G401.6 (cell line): ENCODE measurements around the gene CSF2.

Source experiments
- FAIRE-seq: peaks from 2 replicates; lab custom pipeline; 2012; peaks lifted over from hg19 to GRCh38; lab: Jason Lieb, UNC

The CSF2 gene

DNA sequence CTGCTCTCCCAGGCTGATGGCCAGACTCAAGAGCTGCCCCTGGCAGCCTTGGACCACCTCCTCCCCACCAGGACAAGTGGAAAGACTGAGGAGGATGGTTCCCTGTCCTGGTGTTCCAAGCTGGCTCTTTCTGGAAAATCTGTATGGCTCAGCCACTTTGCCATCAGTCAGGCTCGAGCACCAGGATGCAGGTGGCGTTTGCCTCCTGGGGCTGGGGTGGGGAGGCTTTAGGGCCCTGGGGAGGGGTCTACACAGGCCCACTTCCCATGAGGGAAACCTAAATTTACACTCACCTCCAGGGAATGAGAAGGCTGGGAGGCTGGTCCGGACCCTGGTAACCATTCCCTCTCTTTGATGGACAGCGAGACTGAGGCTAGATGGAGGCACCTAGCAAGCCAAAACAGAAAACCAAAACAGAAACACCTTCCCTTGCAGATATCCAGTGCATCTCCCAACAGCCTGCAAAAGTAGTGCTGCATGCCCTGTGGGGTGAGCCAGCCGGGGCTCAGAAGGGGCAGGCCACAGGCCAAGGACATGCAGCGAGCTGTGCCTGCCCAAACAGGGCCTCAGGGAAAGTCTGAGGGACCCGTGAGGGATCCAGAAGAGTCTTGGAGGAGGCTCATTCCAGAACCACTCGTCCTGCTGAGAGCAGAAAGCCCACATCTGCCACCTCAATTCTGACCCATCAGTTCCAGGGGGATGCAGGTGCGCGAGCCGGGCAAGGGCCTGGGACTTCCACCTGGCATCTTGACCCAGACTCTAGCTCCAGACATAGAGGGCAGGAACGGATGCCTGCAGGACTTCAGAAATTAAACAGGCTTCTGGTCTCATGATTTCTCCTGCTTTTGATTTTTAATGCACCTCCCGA, 5.4 kb upstream of the CSF2 start:
- FAIRE-seq, result no peak

DNA sequence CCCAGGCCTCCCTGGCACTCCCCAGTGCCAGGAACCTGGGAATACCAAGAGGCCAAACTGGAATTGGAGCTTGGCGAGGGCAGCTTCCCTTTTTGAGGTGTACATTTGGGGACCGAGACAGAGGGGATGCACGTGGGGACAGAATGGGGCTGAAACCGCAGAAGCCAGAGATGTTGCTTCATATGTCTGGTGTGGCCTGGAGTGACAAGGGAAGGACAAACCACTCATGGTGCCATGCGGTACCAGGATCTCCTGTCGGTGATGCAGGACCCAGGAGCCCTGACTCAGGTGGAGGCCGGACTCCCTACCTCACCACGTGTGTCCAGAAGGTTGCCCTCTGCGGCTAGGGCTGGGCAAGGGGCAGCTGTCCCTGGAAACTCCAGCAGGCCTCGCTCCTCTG, 4.0 kb upstream of the CSF2 start:
- no peak for FAIRE-seq

DNA sequence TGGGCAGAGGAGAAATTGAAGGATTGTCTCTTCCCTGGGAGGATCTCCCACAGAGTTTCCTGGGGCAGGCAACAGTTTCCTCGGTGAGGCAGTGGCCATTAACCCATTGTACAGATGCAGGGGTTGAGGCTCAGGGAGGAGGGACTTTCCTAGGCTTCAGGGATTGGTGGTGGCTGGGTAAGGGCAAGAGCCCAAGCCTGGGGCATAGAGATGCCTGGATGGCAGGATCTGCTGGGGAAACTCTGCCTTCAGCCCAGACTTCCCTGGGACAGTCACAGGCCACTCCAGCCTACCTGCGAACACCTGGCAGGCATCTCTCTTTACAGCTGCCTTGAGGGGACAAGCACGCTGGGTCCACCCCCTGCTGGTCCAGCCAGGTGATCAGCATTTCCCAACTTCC, 3.6 kb upstream of the CSF2 start:
- FAIRE-seq, result no peak

DNA sequence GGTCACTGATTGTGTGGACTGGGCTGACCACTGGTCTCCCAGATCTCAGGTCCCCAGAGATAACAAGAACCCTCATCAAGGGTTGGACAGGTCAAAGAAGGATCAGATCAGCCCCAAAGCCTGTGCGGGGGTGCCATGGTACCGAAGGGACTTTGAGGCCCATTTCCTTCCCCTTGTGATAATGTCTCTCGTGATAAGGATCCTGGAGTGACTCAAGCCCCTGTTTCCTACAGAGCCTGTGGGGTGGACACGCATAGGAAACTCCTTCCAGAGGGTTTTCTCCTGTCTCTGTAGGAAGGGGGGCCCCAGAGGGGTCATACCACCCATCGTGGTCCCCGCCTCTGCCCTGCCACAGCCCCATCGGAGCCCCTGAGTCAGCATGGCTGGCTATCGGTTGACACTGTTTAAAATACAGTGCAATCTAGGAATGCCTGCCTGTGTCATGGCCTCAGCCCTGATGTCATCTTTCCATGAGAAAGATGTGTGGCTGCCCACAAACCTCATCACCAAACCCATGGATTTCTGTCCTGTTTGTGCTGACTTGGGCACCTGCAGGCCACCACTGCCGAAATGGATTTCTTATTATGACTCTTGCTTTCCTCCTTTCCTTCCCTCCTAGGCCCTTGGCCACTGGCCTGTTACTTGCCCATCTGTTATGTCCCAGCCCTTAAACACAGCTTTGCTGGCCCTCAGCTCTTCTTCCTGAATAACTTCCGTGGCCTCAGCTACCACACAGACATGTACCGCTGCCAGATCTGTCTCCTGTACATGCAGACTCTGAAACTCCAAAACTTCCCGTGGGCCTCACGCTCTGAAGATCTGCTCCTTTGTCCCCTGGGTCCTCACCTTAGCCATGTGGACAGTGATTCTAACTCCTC, 2.9 kb upstream of the CSF2 start:
- no peak for FAIRE-seq

DNA sequence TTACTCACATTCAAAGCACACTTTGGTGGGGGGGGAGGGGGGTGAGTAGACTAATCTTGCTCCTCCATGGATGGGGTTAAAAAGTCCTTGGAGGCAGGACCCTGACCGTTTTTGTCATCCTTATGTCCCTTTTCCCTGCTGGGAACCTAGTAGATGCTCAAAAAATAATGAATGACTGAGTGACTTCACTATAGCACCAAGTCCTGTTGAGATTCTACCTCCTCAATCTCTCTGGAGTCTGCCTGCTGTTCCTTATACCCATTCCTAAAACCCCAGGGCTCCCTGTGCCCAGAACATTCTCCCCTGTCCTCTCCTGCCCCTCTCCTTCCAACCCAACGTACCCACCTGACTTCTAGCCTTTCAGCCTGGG, 2.3 kb upstream of the CSF2 start:
- FAIRE-seq, result no peak

DNA sequence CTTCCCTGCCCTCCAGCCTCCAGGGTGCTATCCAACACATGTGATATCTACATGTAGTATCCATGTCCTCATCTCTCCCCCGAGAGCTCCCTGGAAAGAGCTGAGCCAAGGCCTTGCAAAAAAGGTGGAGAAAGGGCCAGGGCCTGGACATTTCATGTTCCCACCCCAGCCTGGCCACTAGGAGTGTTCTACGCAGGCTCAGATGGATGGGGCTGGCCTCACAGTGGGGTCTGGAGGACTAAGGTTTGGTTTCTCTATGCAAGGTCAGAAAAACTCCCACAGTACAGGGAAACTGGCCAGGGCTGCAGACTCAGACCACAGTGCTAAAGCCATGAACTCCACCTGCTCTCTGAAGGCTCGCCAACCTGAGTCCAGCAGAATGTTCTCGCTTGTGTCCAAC, 1.5 kb upstream of the CSF2 start:
- FAIRE-seq, result no peak

- no peak for FAIRE-seq
These were observed 1.1 kb upstream of the CSF2 start for GRCh38 chr5:132072528-132072927.

DNA sequence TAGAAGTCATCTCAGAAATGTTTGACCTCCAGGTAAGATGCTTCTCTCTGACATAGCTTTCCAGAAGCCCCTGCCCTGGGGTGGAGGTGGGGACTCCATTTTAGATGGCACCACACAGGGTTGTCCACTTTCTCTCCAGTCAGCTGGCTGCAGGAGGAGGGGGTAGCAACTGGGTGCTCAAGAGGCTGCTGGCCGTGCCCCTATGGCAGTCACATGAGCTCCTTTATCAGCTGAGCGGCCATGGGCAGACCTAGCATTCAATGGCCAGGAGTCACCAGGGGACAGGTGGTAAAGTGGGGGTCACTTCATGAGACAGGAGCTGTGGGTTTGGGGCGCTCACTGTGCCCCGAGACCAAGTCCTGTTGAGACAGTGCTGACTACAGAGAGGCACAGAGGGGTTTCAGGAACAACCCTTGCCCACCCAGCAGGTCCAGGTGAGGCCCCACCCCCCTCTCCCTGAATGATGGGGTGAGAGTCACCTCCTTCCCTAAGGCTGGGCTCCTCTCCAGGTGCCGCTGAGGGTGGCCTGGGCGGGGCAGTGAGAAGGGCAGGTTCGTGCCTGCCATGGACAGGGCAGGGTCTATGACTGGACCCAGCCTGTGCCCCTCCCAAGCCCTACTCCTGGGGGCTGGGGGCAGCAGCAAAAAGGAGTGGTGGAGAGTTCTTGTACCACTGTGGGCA, 642 bp downstream of the CSF2 start:
- no peak for FAIRE-seq

DNA sequence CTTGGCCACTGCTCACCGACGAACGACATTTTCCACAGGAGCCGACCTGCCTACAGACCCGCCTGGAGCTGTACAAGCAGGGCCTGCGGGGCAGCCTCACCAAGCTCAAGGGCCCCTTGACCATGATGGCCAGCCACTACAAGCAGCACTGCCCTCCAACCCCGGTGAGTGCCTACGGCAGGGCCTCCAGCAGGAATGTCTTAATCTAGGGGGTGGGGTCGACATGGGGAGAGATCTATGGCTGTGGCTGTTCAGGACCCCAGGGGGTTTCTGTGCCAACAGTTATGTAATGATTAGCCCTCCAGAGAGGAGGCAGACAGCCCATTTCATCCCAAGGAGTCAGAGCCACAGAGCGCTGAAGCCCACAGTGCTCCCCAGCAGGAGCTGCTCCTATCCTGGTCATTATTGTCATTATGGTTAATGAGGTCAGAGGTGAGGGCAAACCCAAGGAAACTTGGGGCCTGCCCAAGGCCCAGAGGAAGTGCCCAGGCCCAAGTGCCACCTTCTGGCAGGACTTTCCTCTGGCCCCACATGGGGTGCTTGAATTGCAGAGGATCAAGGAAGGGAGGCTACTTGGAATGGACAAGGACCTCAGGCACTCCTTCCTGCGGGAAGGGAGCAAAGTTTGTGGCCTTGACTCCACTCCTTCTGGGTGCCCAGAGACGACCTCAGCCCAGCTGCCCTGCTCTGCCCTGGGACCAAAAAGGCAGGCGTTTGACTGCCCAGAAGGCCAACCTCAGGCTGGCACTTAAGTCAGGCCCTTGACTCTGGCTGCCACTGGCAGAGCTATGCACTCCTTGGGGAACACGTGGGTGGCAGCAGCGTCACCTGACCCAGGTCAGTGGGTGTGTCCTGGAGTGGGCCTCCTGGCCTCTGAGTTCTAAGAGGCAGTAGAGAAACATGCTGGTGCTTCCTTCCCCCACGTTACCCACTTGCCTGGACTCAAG, 1.5 kb downstream of the CSF2 start:
- no peak for FAIRE-seq

- no peak for FAIRE-seq
These were observed 2.1 kb downstream of the CSF2 start for GRCh38 chr5:132075719-132076077.

GRCh38 chr5:132076202-132076830, 2.7 kb downstream of the CSF2 start:
- no peak for FAIRE-seq

GRCh38 chr5:132076983-132077382, 3.4 kb downstream of the CSF2 start:
- no peak for FAIRE-seq

- no peak for FAIRE-seq
These were observed 5.5 kb downstream of the CSF2 start for GRCh38 chr5:132079081-132079480.

DNA sequence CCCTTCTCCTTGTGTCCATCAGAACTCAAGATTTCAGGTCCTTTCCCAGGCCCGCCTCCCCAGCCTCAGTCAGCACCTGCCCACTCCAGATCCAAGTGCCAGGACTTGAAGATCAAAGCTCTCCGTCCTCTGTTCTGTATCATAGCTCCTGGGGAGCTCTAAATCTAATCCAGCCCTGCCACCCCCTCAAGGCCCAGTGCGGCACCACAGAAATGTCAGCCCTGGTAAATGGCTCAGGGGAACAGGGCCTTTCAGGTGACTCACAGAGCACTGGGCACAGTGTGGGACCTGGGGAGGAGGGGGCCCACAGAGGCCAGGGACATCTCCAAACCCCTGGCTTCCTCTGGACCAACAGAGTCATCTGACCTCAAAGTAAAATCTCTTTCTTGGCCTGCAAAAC, 6.0 kb downstream of the CSF2 start:
- FAIRE-seq, result no peak

GRCh38 chr5:132080595-132080994, 7.0 kb downstream of the CSF2 start:
- FAIRE-seq, result no peak

DNA sequence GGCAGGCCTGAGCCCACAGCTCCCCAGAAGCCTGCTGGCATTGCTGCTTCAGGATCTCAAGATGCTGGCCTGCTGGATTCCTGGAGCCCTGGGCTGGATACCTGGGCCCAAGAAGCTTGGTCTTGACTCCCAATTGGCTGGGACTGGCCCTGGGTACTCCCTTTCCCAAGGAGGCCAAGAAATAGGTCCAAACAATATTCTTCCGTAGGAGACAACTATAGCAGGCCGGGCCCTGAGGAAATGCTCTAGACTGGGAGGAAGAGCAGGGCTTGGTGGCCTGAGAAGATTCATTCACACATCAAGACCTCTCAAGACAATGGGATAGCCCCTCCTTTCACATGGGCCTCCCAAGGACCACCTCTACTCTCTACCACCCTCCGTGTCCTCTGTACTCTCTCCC, 7.9 kb downstream of the CSF2 start:
- no peak for FAIRE-seq

DNA sequence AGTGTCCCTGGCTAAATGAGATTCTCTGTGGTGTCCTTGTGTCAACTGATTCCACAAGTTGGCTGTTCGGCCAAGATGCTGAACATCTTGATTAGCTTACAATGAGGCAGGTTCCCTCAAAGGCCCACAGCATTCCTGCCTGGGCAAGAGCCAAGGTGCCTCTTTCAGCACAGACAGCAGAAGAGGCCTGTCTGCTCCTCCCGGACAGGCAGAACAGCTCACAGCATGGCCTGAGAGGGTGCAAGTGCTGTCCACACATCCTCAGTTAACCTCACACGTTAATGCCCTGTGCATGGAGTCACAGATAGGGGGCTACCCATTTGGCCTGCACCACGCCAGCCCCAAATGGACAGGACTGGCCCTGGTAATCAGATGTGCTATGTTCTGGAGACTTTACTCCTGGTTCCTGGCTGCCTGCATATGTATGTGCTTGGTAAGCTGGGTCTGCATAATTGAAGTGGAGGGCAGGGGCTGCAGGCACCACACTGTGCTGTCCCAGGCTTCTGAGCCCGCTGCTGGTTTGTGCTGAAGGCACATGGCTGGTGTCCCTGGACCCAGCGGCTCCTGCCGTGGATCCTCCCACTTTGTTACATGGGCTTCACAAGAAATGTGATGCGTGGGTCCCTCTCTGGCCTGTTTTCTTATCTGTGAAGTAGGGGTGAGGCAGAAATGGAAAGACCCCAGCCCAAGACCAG, 8.9 kb downstream of the CSF2 start:
- FAIRE-seq, result no peak

DNA sequence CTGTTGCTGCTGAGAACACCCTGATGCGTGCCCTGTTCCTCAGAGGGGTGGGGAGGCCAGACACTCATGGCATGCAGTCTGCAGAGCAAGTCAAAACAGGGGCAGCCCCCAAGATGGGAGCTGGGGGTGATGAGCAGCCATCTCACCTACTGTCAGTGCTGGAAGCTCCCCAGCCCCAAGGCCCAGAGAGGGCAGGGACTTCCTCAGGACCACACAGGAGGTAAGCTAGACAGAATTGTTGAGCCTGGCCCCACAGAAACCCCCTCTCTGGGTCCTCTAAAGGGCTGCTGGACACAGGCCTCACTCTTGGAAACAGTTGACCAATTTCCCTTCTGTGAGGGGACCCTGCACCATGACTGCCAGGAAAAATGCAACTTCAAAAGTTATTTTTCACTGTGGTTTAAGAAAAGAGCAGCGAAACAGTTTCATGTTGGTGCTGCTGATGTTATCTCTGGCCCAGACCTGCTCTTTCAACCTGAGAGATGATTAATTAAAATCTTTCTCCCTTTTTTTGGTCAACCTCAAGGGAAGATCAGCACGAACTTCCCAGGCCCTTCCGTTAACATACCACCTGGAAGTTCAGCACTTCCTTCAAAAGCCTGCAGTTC, 9.6 kb downstream of the CSF2 start:
- no peak for FAIRE-seq

- FAIRE-seq, result no peak
These were observed 12.1 kb downstream of the CSF2 start for GRCh38 chr5:132085686-132086085.

- no peak for FAIRE-seq
These were observed 12.7 kb downstream of the CSF2 start for GRCh38 chr5:132086277-132086794.
